AG08395 (cell line): ENCODE measurements around the gene PTPN21.

ENCODE experiments used
- DNase-seq: peaks from one replicate; pipeline ENCODE4 v3.0.0; 2012; ENCODE audit warnings: mixed read lengths, low spot score

PTPN21 gene

DNA sequence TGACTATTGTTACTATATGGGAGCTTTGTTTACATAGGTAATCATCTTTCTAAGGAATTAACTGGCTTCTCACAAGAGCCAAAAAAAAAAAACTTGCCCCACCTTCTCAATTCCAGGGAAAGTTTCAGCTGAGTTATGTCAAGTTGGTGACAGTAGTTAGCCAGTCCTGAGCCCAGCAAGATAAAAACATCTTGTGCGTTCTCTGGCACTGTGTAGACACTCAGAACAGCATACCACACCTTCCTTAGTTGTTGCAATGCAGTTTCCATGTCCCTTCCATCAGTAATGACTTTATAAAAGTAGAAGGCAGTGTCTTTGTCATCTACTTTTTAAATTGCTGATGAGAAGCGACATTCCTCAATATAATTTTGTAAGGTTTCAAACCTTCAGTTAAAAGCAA lies 50.2 kb downstream of the PTPN21 start:
- no peak for DNase-seq

DNA sequence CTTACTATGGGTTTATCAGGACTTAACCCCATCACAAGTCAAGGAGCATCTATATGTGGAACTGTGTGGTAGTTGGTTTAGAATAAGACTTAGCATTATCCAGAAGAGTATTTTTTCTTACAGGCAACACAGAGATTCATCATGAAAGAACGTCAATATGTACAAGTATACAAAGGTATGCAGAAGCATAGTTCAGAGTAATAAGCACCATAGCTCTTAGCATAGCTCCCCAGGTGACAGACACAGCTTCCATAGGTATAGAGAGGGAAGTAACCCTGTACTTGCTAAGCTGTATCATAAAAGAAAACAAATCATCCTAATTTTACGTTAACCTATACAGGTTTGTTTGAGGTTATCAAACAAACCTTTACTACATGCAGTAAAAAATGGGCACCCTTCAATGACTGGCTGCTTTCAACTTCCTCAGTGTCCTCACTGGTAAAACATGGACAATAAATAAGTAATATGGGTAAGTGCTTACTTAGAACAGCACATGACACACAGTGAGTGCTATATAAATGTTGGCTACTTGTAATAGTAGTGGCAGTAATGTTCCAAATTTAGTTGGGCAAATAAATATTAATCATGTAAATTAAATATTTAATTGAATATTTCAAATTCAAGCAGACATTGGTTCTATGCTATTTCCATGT lies 50.9 kb downstream of the PTPN21 start:
- no peak for DNase-seq

DNA sequence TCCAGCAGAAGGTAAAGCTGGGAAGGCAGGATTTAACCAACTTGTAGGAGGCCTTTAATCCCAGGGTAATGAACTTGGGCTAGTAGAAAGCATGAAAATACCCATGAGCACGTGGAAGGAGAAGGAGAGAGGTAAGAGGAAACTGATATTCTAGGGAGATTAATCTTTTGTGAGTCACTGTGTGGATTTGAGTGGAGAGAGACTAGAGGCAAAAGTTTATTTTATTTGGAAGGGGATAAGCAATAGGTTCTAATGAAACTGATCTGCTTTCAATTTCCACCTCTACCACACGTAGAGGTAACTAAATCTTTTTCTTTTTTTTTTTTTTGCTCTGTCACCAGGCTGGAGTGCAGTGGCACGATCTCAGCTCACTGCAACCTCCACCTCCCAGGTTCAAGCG lies 52.1 kb downstream of the PTPN21 start:
- DNase-seq = no peak

DNA sequence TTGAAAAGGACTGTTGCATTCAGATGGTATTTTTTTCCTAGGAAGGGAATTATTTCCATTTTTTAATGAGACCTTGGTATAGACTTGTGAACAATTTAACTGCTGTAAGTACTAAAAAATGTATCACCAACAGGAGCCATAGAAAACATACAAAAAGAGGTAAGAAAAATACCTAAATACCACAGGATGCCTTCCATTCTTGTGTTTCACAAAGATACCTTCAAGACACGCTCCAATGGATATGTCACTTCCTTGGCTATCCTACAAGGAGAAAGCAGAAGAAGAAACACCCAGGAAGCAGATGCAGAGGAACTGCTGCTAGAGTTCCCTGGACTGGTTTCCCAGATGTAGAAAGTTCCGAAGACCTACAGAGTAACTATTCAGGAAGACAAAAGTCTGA lies 54.2 kb downstream of the PTPN21 start:
- DNase-seq = no peak

DNA sequence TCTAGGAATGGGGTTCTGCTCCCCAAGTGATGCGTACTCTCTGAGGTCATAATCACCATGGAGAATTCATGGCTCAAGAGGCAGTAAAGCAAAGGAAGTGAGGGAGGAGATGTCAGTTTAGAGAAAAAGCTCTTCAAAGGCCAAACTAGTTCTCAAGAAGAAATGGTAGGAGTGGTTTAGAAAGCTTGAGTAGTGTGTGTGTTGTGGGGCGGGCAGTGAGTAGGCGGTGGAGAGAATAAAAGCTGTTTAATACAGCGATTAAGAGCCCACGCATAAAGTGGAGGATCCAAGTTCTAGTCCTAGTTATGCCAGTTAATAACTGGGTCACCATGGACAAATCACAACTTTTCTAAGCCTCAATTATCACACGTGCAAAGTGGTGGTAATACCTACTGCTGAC lies 55.6 kb downstream of the PTPN21 start:
- no peak for DNase-seq

DNA sequence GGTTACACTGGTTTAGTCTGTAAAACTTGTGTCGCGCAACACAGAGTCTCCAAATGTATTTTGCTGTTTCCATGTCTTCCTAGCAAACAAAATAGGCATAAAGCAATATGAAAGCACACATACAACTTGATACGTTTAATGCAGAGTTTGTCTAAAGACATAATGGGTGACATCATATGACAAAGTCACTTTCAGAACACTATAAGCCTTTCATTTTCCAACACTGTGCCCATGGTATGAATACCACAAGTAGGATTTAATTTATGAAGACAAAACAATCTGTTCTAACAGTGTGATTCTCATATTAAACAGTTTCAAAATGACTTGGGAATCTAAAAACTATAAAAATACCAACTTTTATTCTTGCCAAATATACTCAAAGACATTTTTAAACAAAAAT lies 58.4 kb downstream of the PTPN21 start:
- no peak for DNase-seq

DNA sequence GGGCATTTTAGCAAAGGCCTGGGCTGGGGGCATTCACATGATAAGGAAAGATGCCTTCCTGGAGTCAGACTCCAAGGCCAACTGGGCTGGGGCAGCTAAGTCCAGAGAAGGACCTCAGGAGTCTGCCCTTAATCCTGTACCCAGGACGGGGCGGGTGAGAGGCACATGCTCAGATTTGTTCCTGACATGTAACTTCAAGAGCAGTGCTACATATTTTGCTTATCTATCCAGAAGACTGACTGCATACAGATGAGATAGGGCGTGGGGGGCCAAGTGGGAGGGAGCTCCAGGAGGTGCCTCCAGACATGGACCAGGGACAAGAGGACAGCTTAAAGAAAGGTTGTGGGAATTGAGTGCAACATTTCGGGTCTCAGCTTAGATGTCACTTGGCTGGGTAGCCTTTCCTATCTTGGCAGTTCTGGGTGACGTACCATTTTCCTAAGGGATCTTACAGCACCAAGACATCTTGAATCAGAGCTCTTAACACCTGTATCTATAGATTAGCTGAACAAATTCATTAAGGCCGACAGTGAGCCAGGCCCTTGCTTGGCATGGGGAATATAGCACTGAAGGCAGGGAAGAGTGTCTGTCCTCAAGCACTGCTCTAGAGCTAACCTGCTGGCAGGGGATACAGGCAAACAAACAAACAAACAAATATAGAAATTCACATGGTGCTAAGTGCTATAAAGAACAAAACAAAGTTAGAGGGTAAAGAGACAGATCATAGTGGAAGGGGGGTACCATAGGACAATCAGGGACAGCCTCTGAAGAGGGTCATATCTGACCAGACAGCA lies 61.2 kb downstream of the PTPN21 start:
- no peak for DNase-seq

DNA sequence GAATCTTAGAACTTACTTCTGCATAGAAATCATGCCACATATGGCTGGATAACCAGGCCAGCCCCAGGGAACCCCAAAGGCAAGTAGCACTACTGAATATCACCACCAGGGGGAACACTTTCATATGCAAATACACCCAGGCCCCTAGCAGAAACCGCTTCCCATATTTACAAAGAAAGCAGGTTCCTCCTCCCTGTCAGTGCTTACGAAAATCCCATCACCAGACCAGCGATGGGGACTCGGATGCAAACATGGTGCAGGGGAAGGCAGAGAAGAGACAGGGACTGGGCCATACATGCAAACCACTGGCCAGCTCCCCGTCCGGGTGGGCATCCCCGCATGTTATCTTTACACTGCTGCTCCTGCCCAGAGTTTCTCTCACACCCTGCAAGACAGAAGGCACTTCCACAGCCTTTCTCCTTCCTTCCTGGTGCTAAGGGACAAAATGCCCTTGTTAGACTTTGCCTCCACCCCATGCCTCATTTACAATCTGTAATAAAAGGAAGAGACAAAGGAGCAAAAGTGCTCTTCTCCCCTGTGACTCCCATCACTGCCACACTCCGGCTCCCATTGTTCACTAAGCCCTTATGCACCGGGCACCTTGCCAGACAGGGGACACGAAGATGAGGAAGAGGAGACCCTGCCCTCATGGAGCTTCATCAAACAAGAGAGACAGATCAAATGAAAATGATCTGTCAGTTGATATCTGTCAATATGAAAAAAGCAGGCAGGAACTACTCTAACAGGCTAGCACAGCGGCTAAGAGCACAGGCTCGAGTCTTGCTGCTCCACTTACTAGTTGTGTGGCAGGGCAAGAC lies 62.3 kb downstream of the PTPN21 start:
- peak; percentile 86 for DNase-seq

DNA sequence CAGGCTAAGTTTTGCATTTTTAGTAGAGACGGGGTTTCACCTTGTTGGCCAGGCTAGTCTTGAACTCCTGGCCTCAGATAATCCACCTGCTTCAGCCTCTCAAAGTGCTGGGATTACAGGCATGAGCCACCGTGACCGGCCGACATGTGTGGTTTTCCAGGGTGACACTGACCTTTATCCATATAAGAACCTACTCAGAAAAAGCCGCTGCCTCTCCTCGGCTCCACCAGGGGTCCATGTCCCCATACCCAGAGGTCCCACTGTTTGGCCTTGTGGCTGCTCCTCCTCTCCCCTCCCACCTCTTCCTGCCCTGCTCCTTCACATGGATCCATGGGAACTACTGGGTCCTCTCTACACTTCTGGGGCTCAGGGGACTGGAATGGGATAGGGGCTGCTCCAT lies 64.6 kb downstream of the PTPN21 start:
- DNase-seq = no peak

DNA sequence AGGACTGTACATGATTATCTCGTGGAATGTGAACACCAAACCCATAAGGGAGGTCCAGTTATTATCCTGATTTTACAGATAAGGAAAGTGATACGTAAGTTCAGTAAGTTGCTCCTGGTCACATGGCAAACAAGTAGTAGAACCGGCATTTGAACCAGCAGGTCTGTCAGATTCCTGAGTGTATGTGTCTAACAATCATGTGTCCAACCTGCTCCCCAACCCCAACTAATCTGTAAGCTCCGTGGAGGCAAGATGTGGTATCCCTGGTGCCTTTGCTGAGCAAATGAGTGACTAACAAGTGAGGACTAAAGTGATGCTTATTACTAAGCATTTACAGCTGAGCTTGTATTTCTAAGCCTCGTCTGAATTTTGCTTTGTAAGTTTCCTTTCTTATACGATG lies 65.9 kb downstream of the PTPN21 start:
- no peak for DNase-seq

DNA sequence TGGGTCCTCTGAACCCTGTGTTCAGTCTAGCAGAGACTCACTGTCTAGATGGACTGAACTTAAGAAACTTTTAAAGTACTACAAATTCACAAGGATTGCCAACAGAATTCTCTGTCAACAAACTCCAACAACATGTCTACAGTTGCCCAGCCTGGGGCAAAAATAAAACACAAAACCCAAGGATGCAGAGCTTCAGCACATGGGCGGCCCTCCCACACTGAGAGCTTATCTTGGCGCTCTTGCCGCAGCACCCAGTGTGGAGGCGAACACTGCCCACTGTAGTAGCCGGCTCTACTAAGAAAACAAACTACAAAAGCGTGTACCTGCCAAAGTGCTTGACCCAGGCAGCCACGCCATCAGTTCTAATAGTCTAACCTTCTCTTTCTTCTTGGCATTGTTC lies 66.7 kb downstream of the PTPN21 start:
- DNase-seq = no peak

DNA sequence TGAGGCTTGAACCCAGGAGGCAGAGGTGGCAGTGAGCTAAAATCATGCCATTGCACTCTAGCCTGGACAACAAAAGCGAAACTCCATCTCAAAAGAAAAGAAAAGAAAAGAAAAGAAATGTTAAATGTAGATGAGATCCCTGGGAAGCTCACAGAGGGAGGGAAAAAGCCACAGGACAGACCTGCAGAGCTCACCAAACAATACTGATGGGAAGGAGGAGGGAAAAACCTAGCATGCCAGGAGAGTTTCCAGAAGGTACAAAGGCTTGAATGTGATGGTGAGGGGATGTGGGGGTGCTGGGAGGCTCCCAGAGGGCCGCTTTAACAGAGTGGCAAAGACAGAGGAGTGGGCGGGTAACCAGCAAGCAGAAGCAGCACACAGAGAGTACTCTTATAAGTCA lies 72.3 kb downstream of the PTPN21 start:
- DNase-seq = no peak

DNA sequence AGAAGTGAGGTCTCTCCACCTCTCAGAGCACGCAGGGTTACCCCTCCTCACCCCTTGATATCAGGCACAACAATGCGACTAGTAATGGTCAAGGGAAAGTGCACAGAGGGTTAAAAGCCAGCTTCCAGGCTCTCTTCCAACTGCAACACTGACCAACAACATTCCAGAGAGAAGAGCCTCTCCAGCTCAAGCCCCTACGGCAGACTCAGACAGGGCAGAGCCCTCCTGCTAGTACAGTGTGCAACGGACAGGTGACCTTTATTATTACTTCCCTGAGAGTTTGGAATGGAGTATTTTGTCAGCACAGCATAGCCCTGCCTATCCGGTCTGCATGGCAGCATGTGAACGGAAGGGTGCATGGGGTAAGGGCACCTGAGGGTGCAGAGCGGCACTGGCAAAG lies 73.0 kb downstream of the PTPN21 start:
- no peak for DNase-seq

DNA sequence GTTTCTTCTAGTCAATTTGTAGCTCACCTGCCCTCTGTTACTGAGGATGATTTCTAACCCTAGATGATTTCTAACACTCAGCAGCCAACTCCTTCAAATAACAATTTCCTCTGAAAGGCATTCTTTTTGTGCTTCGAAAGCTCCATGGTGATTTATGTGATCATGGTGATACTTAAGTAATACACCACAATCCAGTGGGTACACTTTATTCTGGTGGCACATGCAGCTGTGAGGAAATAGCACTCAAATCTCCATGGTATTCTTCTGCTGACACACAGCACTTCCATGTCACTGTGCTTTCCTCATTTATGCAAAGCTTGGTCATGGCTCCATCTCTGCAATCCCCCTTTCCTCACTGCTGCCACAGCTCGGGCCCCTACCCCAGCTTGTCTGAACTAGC lies 73.7 kb downstream of the PTPN21 start:
- DNase-seq = no peak

DNA sequence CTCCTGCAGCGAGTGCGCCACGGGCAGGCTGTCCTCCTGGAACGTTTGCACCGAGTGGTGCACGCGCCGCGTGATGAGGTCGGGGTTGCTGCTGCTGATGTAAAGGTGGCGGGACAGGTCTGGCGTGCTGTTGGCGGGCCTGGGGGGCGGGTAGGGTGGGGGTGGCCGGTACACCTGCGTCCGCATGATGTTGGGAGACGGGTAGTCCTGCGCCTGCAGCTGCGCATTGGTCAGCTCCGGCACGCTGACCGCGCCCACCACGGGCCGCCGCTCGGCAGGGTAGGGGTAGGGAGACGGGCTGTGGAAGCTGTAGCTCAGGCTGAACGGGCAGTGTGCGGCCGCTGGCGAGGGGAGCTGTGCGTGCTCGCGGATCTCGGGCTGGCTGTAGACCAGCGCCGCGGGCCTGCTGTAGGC lies 75.2 kb downstream of the PTPN21 start:
- no peak for DNase-seq

DNA sequence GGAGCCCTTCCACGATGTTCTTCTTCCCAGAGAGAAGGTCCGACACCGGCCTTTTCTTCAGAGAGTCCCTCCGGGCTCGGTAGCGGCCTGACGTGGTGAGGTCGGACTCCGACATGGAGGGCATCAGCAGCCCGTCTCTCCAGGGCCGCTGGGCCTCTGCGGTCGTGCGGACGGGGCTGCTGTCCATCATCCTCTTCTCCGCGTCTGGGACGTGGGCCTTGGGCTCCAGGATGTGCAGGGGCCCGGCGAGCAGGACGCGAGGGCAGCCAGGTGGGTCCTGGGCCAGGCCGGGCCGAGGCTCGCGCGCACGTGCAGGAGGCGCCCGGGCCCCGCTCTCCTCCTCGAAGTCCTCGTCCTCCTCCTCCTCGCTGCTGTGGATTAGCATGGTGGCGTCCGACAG lies 75.9 kb downstream of the PTPN21 start:
- no peak for DNase-seq

DNA sequence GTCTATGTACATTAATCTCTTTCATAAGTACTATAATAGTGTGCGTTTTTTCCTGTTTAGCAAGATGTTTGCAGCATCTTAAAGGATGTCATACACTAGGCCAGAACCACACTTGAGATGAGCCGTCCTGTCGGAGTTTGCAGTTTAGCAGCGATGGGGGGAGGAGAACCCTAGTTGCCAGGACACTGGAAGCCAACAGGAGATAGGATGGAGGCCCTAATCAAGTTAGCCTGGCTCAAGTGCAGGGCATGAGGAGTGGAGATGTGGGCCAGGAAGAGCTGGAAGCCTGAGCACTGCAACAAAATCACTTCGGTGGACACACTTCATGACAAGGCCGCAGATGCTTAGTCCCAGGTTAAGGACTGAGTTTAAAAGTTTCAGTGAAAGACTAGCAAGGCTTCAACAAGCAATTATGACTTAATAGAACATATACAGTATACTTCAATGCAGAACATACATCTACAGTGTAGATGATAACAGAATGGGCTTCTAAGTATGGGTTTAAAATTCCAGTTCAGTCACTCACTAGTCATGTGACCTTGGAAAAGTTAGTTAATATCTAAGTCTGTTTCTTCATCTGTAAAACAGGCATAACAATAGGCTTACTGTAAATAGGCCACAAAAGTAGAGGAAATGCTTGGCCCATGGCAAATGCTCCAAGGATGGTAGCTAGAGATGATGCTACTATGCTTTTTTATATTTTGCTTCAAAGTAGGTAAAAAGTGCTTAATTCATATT lies 77.1 kb downstream of the PTPN21 start:
- no peak for DNase-seq

DNA sequence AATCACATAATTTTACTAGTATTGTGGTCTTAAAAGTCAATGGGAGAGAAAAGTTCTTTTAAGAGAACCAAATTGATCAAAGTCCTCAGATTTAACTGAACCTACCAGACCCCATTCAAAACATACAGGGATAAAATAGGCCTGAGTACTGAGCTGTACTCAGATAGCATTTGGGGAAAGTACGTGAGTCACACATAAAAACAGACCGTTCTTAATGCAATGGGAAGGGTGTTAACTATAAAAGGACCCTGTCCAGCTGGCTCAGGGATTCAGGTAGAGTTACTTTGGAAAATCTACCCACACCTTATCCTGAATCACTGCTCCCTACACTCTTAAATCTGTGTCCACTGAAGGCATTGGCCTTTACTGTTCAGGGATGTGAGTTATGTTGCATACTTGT lies 78.0 kb downstream of the PTPN21 start:
- DNase-seq = no peak

DNA sequence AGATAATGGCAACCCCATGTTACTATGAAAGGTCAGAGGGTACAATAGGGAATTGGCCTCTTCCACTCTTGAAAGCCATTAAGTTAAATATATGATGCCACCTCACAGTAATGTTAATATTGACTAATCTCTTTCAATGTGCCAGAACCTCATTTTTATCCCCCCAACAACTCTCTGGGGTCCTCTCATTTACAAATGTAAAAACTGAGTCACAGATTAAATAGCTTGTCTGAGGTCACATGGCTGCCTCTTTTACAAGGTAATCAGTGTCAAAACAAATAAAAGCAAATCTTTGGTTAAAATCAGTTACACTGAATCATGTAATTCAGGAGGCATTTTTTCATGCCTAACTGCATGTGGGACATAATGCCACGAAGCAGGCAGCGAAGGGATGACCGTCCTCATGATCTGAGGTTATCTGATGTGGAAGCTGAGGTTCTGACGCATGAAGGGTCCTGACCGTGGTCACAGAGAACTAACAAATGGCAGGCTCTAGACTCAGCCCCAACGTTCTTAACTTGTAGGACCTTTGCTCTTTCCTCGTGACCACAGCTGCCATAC lies 78.5 kb downstream of the PTPN21 start:
- DNase-seq = no peak

DNA sequence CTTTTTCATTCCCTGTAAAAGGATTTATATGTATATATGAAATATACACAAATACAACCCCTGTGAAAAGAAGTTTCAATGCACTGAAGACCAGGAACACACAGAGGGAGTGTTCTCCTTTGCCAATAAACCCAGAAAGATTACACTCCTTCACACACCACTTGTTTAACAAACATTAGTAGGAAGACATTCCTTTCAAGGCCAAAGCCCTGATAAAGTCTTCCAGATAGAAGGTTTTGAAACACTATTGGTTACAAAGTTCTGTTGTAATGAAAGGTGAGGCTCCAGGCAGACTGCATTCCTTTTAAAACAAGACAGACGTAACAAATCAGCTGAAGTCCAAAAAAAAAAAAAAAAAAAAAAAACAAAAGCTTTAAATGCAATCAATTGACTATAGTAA lies 81.0 kb downstream of the PTPN21 start:
- DNase-seq = no peak

DNA sequence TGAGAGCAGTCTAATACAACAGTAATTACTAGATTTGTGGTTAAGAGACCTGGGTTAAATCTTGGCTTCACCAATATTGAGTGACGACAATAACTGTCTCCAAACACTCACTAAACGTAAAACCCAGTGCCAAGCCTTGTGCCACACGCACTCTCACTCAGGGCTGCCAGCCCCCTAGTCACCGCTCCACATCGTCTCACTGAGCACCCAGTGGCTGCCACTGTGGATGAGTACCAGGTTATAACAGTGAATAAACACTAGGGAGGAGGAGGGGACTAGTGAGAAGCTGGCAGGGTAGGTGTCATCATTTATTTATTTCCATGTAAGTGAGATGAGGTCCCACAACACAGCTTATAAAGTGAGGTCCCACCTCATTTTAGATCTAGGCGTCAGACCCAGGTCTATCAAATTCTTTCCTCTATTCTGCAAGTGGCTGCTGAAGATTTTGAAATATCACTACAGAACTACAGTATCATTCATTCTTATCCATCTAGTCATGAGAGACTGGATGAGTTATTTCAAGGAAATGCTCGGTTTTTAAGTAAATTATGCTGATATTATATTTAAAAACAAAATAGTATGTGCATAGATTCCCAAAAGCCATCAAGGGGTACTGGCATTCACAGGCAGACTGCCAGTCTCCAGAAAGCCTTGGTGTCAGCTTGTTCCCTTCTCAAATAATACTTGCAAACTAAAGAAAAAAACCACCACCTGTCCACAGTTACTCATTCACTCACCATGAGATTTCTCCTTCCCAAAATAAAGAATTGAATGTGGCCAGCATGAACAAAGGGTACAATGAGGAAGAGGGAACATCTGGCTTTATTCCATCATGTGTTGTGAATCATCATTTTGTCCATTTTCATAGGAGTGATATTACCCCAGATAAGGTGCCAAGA lies 84.0 kb downstream of the PTPN21 start:
- no peak for DNase-seq
